HG03196 (cell line): ENCODE data around the gene ABL1.

Source experiments
- ATAC-seq: cut with Tn5 transposase; IDR thresholded peaks from one replicate; pipeline ENCODE4 v1.9.1; 2021; ENCODE audit not compliant: unreplicated experiment

Gene ABL1

GRCh38 chr9:130914417-130915095 is 79.5 kb downstream of the ABL1 start:
- ATAC-seq: no peak

GRCh38 chr9:130915096-130915447 is 80.0 kb downstream of the ABL1 start:
- ATAC-seq: no peak

GRCh38 chr9:130917168-130917960 is 82.3 kb downstream of the ABL1 start:
- ATAC-seq: no peak

- no peak for ATAC-seq
Measured at GRCh38 chr9:130918101-130918825, 83.2 kb downstream of the ABL1 start.

- ATAC-seq: no peak
Measured at GRCh38 chr9:130918826-130919558, 83.9 kb downstream of the ABL1 start.

- ATAC-seq: no peak
Measured at GRCh38 chr9:130919559-130920145, 84.6 kb downstream of the ABL1 start.

- no peak for ATAC-seq
Measured at GRCh38 chr9:130920233-130920632, 85.2 kb downstream of the ABL1 start.

GRCh38 chr9:130920762-130921299 is 85.8 kb downstream of the ABL1 start:
- no peak for ATAC-seq

GRCh38 chr9:130921300-130921988 is 86.4 kb downstream of the ABL1 start:
- ATAC-seq: no peak

GRCh38 chr9:130921989-130922892 is 87.2 kb downstream of the ABL1 start:
- no peak for ATAC-seq

GRCh38 chr9:130922893-130923610 is 88.0 kb downstream of the ABL1 start:
- no peak for ATAC-seq

GRCh38 chr9:130923611-130924447 is 88.8 kb downstream of the ABL1 start:
- no peak for ATAC-seq

GRCh38 chr9:130924448-130924788 is 89.4 kb downstream of the ABL1 start:
- ATAC-seq: no peak

- no peak for ATAC-seq
Measured at GRCh38 chr9:130925050-130925678, 90.1 kb downstream of the ABL1 start.

- no peak for ATAC-seq
Measured at GRCh38 chr9:130927338-130927737, 92.3 kb downstream of the ABL1 start.

GRCh38 chr9:130927995-130928900 is 93.2 kb downstream of the ABL1 start:
- ATAC-seq: peak; percentile 43
